ENCODE measurements around the gene FLRT1.
"Not testable (repeated sequence)": the region's sequence is repeated elsewhere in the genome, so short reads cannot be mapped to it uniquely, and the experiment has no call there.

FLRT1 gene

GRCh38 chr11:64027651-64028397, 7.9 kb upstream of the FLRT1 start:
- FAIRE-seq = no peak

GRCh38 chr11:64028398-64029115, 7.2 kb upstream of the FLRT1 start:
- FAIRE-seq = no peak

- FAIRE-seq = no peak
Observed at GRCh38 chr11:64029773-64030172, 6.0 kb upstream of the FLRT1 start.

- no peak for FAIRE-seq
Observed at GRCh38 chr11:64031001-64031400, 4.7 kb upstream of the FLRT1 start.

- FAIRE-seq = no peak
Observed at GRCh38 chr11:64032050-64032449, 3.7 kb upstream of the FLRT1 start.

DNA sequence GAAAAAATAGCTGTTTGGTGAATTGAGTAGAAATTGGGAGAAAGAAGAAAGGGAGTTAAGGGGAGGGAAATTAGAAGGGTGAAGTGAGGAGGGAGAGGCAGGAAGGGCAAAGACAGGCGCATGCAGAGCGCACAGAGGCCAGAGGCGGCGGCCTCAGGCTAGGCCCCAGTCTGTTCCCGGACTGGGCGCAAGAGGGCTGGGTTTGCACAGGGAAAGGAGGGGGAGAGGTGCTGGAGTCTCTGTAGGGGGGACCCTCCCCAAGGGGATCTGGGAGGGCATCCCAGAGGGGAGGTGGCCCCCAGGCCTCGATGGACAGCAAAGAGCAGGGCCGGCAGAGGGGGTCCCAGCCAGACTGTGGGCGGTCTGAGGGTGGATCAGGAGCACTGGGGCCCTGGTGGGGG, 1.3 kb upstream of the FLRT1 start:
- no peak for FAIRE-seq

- no peak for FAIRE-seq
Observed at GRCh38 chr11:64035081-64035524, 628 bp upstream of the FLRT1 start.

DNA sequence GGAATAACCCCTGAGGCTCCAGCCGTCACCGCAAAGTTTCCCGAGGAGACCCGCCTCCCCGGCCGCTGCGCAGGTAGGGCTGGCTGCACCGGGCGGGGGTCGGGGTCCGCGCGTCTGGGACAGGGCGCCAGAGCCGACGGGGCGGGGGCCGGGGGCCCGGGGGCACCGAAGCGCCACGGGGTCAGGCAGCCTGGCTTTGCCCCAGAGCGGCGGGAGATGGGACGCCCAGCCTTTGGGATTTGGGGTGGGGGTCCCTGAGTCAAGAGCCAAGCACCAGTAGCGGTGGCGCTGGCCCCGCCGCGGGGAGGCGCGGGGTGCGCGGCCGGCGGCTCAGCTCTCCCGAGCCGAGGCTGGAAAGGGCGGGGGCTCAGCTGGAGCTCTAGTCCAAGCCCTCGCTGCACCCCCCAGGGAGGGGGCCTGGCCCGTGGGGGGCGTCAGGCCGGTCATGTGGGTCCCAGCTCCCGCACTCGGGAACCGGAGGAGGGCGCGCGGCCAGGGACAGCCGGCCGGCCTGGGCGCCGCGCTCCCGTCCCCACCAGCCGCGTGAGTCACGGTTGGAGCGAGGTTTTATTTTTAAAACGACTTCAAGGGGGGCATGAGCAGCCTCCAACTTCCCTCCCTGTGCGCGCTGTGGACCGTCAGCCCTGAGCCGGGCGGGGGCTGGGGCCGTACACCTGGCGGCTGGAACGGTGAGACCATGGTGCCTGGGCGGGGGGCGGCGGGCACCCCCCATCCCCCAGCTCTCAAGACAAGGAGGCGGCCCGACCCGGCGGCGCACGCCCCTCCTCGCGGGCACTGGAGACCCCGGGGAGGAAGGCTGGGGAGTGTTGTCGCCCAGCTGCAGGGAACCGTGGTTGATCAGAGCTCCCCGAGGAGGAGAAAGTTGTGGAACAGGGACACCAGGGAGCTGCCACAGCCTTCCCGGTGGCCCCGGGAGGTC, 626 bp downstream of the FLRT1 start:
- no peak for FAIRE-seq

DNA sequence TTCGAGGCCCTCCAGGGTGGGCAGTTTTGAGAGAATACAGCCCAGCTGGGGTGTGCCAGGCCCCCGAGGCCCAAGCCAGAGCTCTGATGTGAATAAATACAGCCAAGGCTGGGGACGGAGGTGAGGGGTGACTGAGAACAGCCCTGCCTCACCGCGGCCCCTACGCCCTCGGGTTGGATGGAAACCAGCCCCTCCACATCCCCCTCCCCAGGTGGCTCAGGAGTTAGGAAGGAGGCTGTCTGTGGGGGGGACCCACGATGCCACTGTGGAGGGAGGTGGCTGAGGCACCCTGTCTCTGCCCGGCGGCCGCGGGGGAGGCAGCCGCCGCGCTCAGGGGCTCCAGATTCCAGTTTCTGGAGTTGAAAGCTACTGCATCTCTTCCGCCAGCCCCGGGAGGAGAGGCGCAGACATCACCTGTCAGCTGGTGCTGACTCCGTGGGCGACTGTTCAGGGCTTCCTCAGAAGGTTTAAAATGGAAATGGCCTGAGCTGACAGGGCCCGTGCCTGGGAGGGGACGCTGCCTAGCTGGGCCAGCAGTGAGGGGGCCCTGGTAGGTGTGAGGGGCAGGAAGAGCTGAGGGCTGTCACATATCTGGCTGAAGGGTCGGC, 1.4 kb downstream of the FLRT1 start:
- no peak for FAIRE-seq

DNA sequence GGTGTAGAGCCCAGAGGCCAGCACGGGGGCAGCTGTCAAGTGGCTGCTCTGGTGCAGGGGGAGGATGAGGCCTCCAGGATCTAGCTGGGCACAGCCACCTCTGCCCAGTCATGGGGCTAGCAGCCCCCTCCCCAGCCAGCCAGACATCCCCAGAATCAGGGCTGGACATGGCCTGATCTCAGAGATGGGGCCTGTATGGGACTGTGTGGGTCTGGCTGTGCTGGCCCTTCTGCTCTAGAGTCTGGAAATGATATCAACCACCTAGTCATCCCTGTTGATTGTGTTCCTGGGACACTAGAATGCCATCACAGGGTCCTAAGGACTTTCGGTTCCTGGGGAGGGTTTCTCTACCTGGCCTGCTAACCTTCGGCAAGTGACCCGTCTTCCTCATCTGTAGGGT, 2.8 kb downstream of the FLRT1 start:
- no peak for FAIRE-seq

- FAIRE-seq = no peak
Observed at GRCh38 chr11:64039012-64039665, 3.4 kb downstream of the FLRT1 start.

DNA sequence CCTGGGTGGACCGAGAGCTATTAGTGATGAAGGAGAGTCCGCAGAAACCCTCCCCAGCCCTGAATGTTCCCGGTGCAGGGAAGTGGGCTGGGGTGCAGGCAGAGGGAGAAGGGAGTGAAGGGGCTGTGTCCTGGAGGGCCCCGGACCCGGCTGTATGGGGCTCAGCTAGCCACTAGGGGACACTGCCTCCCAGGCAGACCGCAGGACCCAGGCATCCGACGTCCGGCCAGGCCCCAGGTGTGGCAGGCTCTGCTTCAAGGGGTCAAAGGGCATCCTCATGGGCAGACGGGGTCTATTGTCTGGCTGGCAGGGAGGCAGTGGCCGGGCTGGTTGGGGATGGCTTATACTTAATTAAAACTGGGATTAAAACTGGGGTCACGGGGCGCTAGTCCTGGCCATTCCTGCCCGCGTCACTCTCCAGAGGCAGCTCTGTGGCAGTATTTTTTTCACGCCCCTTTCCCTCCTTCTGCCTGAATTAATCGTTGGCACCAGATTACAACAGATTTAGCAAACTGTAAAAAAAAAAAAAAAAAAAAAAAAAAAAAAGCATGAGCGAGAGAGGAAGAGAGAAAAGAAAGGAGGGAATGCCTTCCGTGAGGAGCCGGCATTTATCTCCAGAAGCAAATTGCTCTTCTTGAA, 5.1 kb downstream of the FLRT1 start:
- no peak for FAIRE-seq

DNA sequence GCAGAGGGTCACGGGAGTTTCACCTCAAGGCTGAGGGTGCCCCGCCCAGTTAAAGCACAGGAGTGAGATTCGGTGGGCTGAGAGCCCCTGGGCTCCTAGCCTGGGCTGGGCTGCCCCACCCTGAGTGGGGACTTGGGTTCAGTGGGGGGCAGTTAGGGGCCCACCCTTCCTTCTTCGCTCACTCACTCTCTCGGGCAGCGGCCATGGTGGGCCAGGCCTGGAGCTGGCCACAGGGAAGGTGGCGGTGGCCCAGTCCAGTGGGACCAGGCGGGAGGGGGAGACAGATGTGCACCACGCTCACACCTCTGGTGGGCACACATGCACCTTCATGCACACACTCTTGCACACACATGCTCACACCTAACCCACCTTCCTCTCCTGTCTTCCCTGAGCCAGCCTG, 6.1 kb downstream of the FLRT1 start:
- FAIRE-seq = no peak

GRCh38 chr11:64042301-64042700, 6.6 kb downstream of the FLRT1 start:
- FAIRE-seq = no peak

DNA sequence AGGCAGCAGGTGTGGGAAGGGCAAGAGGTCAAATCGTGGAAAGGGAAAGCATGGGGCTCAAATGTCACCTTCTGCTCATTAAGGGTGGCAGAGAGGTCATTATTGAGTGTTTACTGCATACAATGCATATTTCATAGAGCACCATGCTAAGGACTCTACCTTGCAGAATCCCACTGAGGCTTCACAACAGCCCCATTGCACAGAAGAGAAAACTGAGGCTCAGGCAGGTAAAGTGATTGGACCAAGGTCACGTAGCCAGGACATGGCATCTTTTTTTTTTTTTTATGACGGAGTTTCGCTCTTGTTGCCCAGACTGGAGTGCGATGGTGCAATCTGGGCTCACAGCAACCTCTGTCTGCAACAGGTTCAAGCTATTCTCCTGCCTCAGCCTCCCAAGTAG, 7.8 kb downstream of the FLRT1 start:
- no peak for FAIRE-seq

DNA sequence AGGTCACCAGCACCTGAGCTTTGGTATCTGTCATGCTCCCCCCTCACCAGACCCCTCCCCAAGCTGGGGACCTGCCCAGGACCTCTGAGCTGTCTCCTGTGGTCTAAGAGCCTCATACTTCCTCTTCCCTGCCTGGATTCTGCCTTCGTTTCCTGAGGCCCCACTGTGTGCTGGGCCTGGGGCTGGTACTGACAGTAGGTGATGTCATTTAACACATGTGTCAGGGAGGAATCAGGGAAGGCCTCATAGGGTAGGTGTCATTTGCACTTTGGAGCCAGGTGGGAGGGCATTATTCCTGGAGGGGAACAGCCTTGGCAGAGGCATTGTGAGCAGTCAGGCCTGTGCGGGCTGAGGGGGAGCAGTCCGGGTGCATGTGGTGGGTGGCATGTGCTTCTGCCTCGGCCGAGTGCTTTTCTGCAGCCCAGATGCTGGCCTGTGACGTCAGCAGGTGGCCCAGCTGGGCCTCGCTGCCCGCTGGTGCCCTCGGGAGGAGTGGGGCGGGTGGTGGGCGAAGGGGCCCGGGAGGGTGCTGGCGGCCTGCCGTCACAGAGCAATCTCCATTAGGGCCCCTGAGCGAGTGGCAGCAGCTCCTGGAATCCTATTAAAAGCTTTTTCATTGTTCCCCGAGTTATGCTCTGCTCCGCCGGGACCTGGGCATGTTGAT, 9.1 kb downstream of the FLRT1 start:
- FAIRE-seq = no peak

DNA sequence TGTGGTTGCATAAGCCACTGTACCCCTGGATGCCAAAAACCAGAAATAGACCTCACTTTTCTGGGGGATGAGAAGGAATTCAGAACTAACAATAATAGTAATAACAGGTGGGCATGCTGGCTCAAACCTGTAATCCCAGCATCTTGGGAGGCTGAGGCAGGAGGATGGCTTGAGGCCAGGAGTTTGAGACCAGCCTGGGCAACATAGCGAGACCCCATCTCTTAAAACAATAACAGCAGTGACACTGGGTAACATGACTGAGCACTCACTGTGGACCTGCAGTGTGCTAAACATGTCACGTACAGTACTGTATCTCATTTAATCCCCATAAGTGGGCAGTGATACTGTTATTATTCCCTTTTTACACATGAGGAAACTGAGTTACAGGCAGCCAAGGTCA, 10.0 kb downstream of the FLRT1 start:
- no peak for FAIRE-seq

DNA sequence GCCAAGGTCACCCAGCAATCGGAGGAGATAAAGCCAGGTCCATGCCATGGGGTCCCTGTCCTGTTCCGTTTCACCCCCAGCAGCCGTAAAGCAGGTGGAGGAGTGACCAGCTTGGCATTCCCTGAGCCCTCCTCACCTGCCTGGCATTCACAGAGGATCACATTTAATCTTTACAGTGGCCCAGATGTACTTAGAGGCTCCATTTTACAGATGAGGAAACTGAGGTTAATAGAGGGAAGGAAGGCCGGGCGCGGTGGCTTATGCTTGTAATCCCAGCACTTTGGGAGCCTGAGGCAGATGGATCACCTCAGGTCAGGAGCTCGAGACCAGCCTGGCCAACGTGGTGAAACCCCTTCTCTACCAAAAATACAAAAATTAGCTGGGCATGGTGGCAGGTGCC, 11.6 kb downstream of the FLRT1 start:
- not testable (repeated sequence) for FAIRE-seq

GRCh38 chr11:64048042-64048854, 12.5 kb downstream of the FLRT1 start:
- no peak for FAIRE-seq

GRCh38 chr11:64049509-64049908, 13.8 kb downstream of the FLRT1 start:
- no peak for FAIRE-seq
